Left renal pelvis (tissue), 4 donors: Measurements from ENCODE around the gene WWC1. TPM values are rescaled to one million over a fixed set of nuclear protein-coding genes. Genes with fewer than 3 reads are reported as not detected.

ENCODE experiments used
- DNase-seq, 4 donors: peaks; one replicate each; pipeline ENCODE4 v3.0.0-alpha.2; 2013; ENCODE audit warnings: low read depth in 4 of 4, low spot score in 3 of 4
- polyA plus RNA-seq, 4 donors: library from polyadenylated mRNA; unstranded; fragments of 120-200 nt; gene quantifications; one replicate each; pipeline ENCODE4 v1.2.1, GENCODE V29; 2013; ENCODE audit not compliant: insufficient read length in 4 of 4

WWC1 gene
- polyA plus RNA-seq, 4 donors = 7.6 to 97.0 (median 78.8) TPM

GRCh38 chr5:168359820-168360460 lies 68.5 kb downstream of the WWC1 start:
- no peak for DNase-seq

DNA sequence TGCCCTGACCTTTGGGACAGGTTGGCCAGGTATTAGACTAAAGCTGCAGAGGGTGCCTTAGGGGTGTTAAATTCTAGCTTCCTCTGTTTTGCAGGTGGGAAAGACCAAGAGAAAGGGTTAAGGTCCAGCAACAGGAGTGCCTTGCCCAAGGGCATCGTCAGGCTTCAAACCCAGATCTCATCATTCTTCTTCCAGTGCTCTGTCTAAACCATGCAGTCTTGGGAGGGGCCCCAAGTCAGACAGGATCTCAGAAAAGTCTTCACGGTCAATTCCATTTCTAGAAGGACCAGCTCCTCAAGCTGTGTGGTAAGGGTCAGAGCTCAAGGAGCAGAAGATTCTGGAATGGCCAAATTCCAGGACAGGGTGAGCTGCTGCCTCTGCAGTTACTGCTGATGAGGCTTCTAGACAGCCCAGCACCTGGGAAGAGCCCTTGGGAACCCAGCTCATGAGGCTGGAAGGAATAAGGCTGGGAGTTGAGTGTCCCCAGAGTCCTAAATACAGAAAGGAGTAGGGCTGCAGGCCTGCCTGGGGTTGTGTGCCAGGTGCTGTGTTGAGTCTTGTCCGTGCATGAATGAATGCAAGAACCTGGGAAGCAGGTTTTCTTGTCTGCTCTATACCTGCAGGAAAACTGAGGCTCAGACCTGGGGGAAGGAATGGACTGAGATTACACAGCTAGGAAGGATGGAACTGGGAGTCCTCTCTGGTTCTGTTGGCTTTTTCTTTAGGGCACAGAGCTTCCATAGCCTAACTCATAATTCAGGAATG lies 69.3 kb downstream of the WWC1 start:
- DNase-seq = no peak

- DNase-seq = no peak
Measured at GRCh38 chr5:168362097-168362885, 70.8 kb downstream of the WWC1 start.

- DNase-seq = no peak
Measured at GRCh38 chr5:168364151-168364661, 72.8 kb downstream of the WWC1 start.

DNA sequence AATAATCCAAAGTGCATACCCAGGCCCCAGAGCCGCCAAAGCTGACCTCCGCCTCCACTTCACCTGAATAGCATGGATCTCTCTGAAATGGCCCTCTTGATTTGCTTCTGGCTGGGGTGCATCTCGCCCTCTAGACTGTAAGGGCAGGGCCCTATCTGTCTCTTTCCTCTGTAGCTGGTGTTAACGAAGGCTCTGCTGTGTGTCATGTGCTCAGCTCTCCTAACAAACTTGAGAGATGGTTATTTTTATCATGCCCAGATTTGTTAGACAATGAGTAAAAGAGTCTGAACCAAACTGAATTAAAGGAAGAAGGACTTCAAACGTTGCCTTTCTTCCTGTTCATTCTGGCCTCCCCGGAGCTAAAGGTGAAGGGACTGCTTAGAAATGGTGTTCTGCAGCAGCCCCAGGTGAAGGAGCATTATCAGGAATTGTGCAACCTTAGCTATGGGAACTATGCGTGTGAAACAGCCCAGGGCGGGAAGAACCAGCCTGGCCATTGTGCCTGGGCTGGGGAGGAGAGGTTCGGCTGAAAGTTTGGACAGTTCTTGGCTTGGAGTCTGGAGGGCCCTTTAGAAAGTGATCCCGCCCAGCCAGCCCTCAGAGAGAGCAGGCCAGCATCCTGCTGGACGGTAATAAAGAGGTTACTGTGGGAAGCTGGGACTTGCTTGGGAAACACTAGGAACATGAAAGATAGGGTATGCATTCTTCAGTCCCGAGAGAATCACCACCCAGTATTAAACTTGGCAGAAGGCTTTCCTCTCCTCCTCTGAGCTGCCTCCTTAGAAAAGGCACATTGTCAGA lies 73.5 kb downstream of the WWC1 start:
- no peak for DNase-seq

- no peak for DNase-seq
Measured at GRCh38 chr5:168365581-168366081, 74.2 kb downstream of the WWC1 start.

DNA sequence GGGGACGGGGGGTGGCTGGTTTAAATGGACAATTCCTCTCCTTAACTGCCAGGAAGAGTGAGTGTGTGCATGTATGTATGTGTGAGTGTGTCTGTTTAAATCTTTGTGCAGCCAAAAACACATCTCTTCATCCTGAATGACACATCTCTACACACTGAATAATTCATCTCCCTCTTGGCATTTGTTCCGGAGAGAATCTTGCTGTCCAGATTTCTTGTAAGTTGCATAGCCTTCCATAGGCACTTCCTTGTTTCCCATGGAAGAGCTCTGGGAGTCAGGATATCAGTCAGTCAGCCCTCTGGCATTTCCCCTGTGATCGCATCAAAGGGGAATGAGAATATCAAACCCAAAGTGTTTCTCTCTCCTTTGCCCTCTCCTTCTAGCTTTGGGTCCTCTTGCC lies 74.7 kb downstream of the WWC1 start:
- DNase-seq = no peak

DNA sequence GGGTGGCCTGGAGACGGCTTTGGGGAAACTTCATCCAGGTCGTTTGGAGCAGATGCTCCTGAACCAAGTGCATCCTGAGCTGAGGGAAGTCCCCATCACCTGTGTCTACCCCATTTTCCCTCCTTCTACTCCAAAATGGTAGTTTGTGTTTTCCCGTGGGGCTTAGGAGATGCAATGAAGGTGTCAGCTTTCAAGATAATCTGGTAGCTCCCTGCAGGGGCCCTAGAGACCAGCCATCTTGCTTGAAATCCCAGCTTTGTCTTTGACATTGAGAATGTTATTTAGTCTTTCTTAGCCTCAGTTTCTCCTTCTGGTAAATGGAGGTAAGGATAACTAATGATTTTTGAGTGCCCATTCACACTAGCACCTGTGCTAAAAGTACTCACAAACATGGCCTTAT lies 77.4 kb downstream of the WWC1 start:
- DNase-seq = no peak

GRCh38 chr5:168370831-168371230 lies 79.4 kb downstream of the WWC1 start:
- no peak for DNase-seq

DNA sequence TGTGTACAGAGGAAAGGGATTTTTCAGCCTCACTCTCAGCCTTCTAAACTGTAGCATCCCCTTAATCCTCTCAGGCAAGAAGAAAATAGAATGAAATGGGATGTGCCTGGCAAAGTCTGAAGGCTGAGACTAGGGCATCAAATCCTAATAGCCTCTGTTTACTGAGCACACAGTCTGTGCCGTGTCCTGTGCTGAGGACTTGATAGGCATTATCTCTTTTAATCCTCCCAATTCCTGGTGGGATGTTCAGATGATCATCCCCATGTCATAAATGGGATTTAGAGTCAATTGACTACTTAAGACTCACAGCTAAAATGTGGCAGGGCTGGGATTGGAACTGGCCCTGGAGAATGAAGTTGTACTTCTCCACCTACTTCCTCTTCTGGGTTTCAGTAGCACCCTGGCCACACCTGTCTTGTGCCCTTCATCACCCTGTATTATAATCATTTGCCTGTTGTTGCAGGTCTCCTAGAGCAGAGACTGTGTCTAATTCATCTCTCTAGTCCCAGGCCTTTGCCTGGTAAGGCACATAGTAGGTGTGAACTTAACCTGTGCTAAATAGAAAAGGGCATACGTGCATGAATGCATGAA lies 81.0 kb downstream of the WWC1 start:
- DNase-seq = no peak

GRCh38 chr5:168374532-168374931 lies 83.1 kb downstream of the WWC1 start:
- no peak for DNase-seq

DNA sequence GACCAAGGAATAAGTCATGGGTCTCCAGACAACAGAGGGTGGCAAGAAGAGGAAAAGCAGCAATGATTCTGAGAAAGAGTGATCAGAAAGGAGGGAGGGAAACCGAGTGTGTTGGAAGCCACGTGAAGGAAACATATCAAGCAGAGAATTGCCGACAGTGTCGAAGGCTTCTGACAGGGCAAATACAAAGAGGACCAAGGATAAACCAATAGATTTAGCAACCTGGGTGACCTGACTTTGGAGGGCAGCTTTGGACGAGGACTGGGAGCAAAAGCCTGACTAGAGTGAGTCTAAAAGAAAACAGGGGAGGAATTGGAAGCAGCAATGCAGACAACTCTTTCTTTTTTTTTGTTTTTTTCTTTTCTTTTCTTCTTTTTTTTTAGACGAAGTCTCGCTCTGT lies 83.8 kb downstream of the WWC1 start:
- no peak for DNase-seq

DNA sequence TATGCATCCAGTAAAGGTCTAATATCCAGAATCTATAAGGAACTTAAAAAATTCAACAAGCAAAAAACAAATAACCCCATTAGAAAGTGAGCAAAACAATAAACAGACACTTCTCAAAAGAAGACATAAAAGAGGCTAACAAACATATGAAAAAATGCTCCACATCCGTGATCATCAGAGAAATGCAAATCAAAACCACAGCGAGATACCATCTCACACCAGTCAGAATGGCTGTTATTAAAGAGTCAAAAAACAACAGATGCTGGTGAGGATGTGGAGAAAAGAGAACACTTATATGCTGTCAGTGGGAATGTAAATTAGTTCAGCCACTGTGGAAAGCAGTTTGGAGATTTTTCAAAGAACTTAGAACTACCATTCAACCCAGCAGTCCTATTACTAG lies 86.1 kb downstream of the WWC1 start:
- DNase-seq = no peak

- DNase-seq = no peak
Measured at GRCh38 chr5:168378741-168379140, 87.3 kb downstream of the WWC1 start.

GRCh38 chr5:168382421-168382820 lies 91.0 kb downstream of the WWC1 start:
- no peak for DNase-seq

GRCh38 chr5:168390491-168390890 lies 99.0 kb downstream of the WWC1 start:
- no peak for DNase-seq

- DNase-seq = no peak
Measured at GRCh38 chr5:168393773-168394172, 102.3 kb downstream of the WWC1 start.

DNA sequence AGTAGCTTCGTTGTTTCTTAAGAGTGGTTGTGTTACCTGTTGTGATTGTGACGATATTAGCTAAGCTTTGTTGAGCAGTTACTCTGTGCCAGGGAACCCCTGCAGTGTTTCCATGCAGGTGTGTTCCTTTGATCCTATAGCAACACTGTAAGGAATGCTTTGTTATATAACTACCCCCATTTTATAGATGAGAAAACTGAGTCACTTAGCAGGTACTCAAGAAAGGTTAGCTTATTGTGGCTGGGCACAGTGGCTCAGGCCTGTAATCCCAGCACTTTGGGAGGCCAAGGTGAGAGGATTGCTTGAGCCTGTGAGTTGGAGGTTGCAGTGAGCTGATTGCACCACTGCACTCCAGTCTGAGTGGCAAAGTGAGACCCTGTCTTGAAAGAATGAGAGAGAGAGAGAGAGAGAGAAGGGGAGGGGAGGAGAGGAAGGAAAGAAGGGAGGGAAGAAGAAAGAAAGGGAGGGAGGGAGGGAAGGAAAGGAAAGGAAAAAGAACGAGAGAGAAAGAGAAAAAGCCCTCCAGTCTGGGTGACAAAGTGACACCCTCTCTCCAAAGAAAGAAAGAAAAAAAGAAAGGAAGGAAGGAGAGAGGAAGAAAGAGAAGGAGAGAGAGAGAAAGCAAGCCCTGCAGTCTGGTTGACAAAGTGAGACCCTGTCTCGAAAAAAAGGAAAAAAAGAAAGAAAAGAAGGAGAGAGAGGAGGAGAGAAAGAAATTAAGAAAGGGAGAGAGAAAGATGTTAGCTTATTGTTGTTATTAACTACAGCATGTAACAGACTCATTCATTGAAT lies 109.2 kb downstream of the WWC1 start:
- no peak for DNase-seq

- DNase-seq = no peak
Measured at GRCh38 chr5:168401226-168401625, 109.8 kb downstream of the WWC1 start.
